HEK293 (cell line): Measurements from ENCODE around the gene SOX9.

ENCODE experiments used
- ZEB2 ChIP-seq: fragments of 450-650 bp; formaldehyde crosslinking; IDR thresholded peaks from 2 replicates; pipeline ENCODE4 v1.5.1; 2016; ENCODE audit warnings: missing biosample characterization, missing genetic modification characterization
- ZNF311 ChIP-seq: fragments of 450-650 bp; formaldehyde crosslinking; IDR thresholded peaks from 2 replicates; pipeline ENCODE4 v1.5.1; 2017; ENCODE audit warnings: missing biosample characterization, missing genetic modification characterization, borderline replicate concordance
- TF ChIP-seq, protein P1 (sequence below): fragments of 450-650 bp; formaldehyde crosslinking; IDR thresholded peaks from 2 replicates; pipeline ENCODE4 v1.5.1; 2016; ENCODE audit warnings: missing biosample characterization, missing genetic modification characterization

DNA sequence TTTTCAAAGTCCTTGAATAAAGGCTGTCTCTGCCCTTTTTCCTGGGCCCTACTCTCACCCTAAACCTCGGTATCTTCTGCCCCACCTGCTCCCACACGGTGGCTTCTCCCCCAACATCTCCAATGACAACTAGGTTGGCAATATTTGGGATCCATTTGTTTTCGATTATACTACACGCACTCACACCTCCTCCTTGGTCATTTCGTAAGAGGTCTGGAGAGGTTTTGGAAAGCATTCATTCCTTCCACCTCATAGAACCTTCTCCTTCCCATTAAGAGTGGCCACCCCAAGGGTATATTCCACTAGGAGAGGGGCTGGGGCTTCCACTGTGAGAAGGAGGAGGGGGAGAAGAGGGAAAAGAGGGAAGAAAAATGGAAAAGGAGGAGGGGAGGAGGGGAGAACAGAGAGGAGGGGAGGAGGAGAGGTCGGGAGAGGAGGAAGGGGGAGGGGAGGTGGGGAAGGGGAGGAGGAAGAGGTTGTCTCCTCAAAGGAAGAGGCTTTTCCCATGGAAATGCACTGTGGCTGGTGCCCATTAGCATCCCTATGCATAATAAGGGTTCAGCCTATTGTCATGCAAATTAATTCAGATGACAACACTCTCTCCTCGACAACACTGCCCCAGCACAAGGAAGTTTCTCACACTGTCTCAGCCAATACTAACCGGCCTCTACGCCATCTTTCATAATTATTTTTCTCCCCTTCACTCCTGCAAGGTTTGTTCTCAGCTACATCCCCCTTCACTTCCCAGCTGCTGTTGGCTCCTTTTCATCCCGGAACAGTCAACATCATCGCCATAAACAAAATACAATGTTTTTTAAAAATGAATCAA lies 30.0 kb downstream of the SOX9 start:
- TF ChIP-seq, protein P1, sequence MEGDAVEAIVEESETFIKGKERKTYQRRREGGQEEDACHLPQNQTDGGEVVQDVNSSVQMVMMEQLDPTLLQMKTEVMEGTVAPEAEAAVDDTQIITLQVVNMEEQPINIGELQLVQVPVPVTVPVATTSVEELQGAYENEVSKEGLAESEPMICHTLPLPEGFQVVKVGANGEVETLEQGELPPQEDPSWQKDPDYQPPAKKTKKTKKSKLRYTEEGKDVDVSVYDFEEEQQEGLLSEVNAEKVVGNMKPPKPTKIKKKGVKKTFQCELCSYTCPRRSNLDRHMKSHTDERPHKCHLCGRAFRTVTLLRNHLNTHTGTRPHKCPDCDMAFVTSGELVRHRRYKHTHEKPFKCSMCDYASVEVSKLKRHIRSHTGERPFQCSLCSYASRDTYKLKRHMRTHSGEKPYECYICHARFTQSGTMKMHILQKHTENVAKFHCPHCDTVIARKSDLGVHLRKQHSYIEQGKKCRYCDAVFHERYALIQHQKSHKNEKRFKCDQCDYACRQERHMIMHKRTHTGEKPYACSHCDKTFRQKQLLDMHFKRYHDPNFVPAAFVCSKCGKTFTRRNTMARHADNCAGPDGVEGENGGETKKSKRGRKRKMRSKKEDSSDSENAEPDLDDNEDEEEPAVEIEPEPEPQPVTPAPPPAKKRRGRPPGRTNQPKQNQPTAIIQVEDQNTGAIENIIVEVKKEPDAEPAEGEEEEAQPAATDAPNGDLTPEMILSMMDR (tag by site-specific recombination) = no peak
- TF ChIP-seq ZNF311 (tag by site-specific recombination) = no peak
- TF ChIP-seq ZEB2 (tag by site-specific recombination) = no peak
